IMR-90 (cell line): Measurements from ENCODE around the gene RAB2B. TPM values are rescaled to one million over a fixed set of nuclear protein-coding genes. Genes with fewer than 3 reads are reported as not detected.

ENCODE experiments used
- ATAC-seq: fragments of 200-7000 bp; cut with Tn5 transposase; 2 replicates; pipeline ENCODE4 v1.9.1; 2020; ENCODE audit warnings: low read depth, mild to moderate bottlenecking, moderate library complexity
- BruUV-seq: library from RNA; stranded (reverse); fragments of 400-500 nt; replicated peaks from 2 replicates; lab custom pipeline; 2021; lab: Mats Ljungman, UMichigan
- CTCF ChIA-PET: fragments of 300-600 bp; formaldehyde crosslinking; extraction: SDS; loops from one replicate; lab custom pipeline; 2021; ENCODE audit warnings: antibody characterized with exemption; lab: Yijun Ruan, JAX
- POLR2A ChIA-PET: fragments of 300-600 bp; sonication (Branson Sonifier 250); formaldehyde crosslinking; loops from one replicate; lab custom pipeline; 2022; ENCODE audit warnings: antibody characterized with exemption; ENCODE audit not compliant: unreplicated experiment; lab: Charles Lee
- DNase-seq: peaks from one replicate; pipeline ENCODE4 v3.0.0; 2013
- H2AFZ ChIP-seq: replicated peaks from 2 replicates; pipeline ENCODE3; 2013; ENCODE audit warnings: low read length, mild to moderate bottlenecking; ENCODE audit not compliant: poor library complexity
- H2AK5ac ChIP-seq: 2 replicates; pipeline ENCODE4 v1.6.1; 2013; ENCODE audit warnings: low read depth, low read length, inconsistent platforms
- H2AK9ac ChIP-seq: replicated peaks from 2 replicates; pipeline ENCODE3; 2013; ENCODE audit warnings: mild to moderate bottlenecking, low read depth, low read length, moderate library complexity; ENCODE audit not compliant: poor library complexity
- H2BK120ac ChIP-seq: 2 replicates; pipeline ENCODE4 v1.6.1; 2013; ENCODE audit warnings: low read depth, low read length, inconsistent platforms
- H2BK15ac ChIP-seq: 3 replicates; pipeline ENCODE4 v1.6.1; 2013; ENCODE audit warnings: low read depth, low read length, inconsistent platforms
- H2BK20ac ChIP-seq: 2 replicates; pipeline ENCODE4 v1.6.1; 2013; ENCODE audit warnings: low read depth, mild to moderate bottlenecking, inconsistent platforms, low read length, moderate library complexity
- H2BK5ac ChIP-seq: 2 replicates; pipeline ENCODE4 v1.6.1; 2013; ENCODE audit warnings: mild to moderate bottlenecking, low read depth, low read length, inconsistent platforms; ENCODE audit not compliant: poor library complexity, severe bottlenecking
- H3K14ac ChIP-seq: replicated peaks from 2 replicates; pipeline ENCODE4 v1.6.1; 2013; ENCODE audit warnings: low read depth, low read length, inconsistent platforms
- H3K18ac ChIP-seq: 2 replicates; pipeline ENCODE4 v1.6.1; 2013; ENCODE audit warnings: low read depth, low read length, control low read depth
- H3K23ac ChIP-seq: 2 replicates; pipeline ENCODE4 v1.6.1; 2013; ENCODE audit warnings: low read depth, low read length, inconsistent platforms
- H3K27ac ChIP-seq: 2 replicates; pipeline ENCODE4 v1.5.1; 2013; ENCODE audit warnings: mild to moderate bottlenecking, control low read depth, low read length; ENCODE audit not compliant: insufficient read depth
- H3K27me3 ChIP-seq: 2 replicates; pipeline ENCODE4 v1.6.1; 2013; ENCODE audit warnings: low read length; ENCODE audit not compliant: control insufficient read depth, insufficient read depth
- H3K36me3 ChIP-seq: 2 replicates; pipeline ENCODE4 v1.6.1; 2013; ENCODE audit warnings: low read length, mixed read lengths; ENCODE audit not compliant: control insufficient read depth, insufficient read depth
- H3K4ac ChIP-seq: 2 replicates; pipeline ENCODE4 v1.6.1; 2013; ENCODE audit warnings: low read depth, low read length, inconsistent platforms
- H3K4me1 ChIP-seq: 2 replicates; pipeline ENCODE4 v1.6.1; 2013; ENCODE audit warnings: low read length, mixed read lengths; ENCODE audit not compliant: control insufficient read depth, insufficient read depth
- H3K4me2 ChIP-seq: 2 replicates; pipeline ENCODE4 v1.6.1; 2013; ENCODE audit warnings: low read depth, mild to moderate bottlenecking, control low read depth, low read length, moderate library complexity
- H3K4me3 ChIP-seq: 2 replicates; pipeline ENCODE4 v1.5.1; 2013; ENCODE audit warnings: low read depth, mild to moderate bottlenecking, control low read depth, low read length, moderate library complexity; ENCODE audit not compliant: insufficient read depth
- H3K56ac ChIP-seq: 2 replicates; pipeline ENCODE4 v1.6.1; 2013; ENCODE audit warnings: low read length, inconsistent platforms; ENCODE audit not compliant: insufficient read depth; ENCODE audit errors: extremely low read depth
- H3K79me1 ChIP-seq, 2 experiments: 2 replicates each; pipeline ENCODE4 v1.6.1; 2013; ENCODE audit warnings: low read length in 2 of 2, inconsistent platforms in 1 of 2, low read depth in 1 of 2
- H3K9ac ChIP-seq: 2 replicates; pipeline ENCODE4 v1.6.1; 2013; ENCODE audit warnings: low read depth, low read length, control low read depth
- H3K9me1 ChIP-seq: 2 replicates; pipeline ENCODE4 v1.6.1; 2013; ENCODE audit warnings: low read length, inconsistent platforms; ENCODE audit not compliant: insufficient read depth
- H3K9me3 ChIP-seq: 2 replicates; pipeline ENCODE4 v1.6.1; 2013; ENCODE audit warnings: low read length; ENCODE audit not compliant: control insufficient read depth, insufficient read depth
- H4K20me1 ChIP-seq: 2 replicates; pipeline ENCODE4 v1.6.1; 2013; ENCODE audit warnings: low read length, inconsistent platforms; ENCODE audit not compliant: insufficient read depth
- H4K5ac ChIP-seq: 2 replicates; pipeline ENCODE4 v1.6.1; 2013; ENCODE audit warnings: mild to moderate bottlenecking, low read depth, low read length, control low read depth
- H4K8ac ChIP-seq, 2 experiments: 2 replicates each; pipeline ENCODE4 v1.6.1; 2013; ENCODE audit warnings: low read depth in 2 of 2, low read length in 2 of 2, control low read depth in 1 of 2, inconsistent platforms in 1 of 2
- H4K91ac ChIP-seq: 2 replicates; pipeline ENCODE4 v1.6.1; 2013; ENCODE audit warnings: low read depth, low read length, inconsistent platforms; ENCODE audit not compliant: insufficient read depth
- CEBPB ChIP-seq: IDR thresholded peaks from 2 replicates; pipeline ENCODE4 v1.6.1; 2012; ENCODE audit warnings: low read depth, low read length, improper control_type of control experiment
- NFE2L2 ChIP-seq: fragments of 150-350 bp; IDR thresholded peaks from 2 replicates; pipeline ENCODE4 v1.6.1; 2016; ENCODE audit warnings: low read depth, mild to moderate bottlenecking, low read length
- RFX5 ChIP-seq: IDR thresholded peaks from 2 replicates; pipeline ENCODE4 v1.8.0; 2012; ENCODE audit warnings: low read depth, mild to moderate bottlenecking, low read length, moderate library complexity
- WGBS, 2 experiments: methylation state at CpG; one replicate each; pipeline versions ENCODE4 v1.1.5 to v1.1.7; 2013; ENCODE audit warnings: missing lambda C conversion rate in 2 of 2; ENCODE audit not compliant: insufficient read length in 1 of 2; ENCODE audit errors: extremely low coverage in 2 of 2; 5-methylcytosine and 5-hydroxymethylcytosine counted together
- dilution Hi-C: fragments of 300-500 bp; cut with HindIII; formaldehyde crosslinking; loops from one replicate; pipeline ENCODE4 v1.14.3; 2018; ENCODE audit warnings: low sequenced_read_pairs; ENCODE audit not compliant: unreplicated experiment
- in situ Hi-C: fragments of 300-500 bp; cut with MboI; formaldehyde crosslinking; loops from 3 replicates; pipeline ENCODE4 v1.14.3; 2019; ENCODE audit warnings: low sequenced_read_pairs, inconsistent platforms, mixed read lengths
- intact Hi-C: fragments of 100-400 bp; cut with micrococcal nuclease; formaldehyde crosslinking; loops from 2 replicates; pipeline ENCODE4 v1.10.0; 2022
- polyA plus RNA-seq, 3 experiments: library from polyadenylated mRNA; depleted of rRNA; stranded (reverse); fragments of >200 nt; gene quantifications; 2 replicates each; pipeline ENCODE4 v1.2.3, GENCODE V29; 2012; ENCODE audit warnings: low replicate concordance in 1 of 3
- total RNA-seq: library from RNA; depleted of rRNA; stranded (reverse); fragments of >200 nt; gene quantifications from 2 replicates; pipeline ENCODE4 v1.2.3, GENCODE V29; 2012

RAB2B gene
- total and polyA plus RNA-seq, 2 of the 4 experiments (the other 2 are of a cell fraction), result 17.1 to 26.2 TPM

- Histone ChIP-seq H2AK5ac (peak overlapping the region; percentile 69; the same call in 1 of the 2 replicates), H3K4me1 (peaks cover 6% of the 10 kb centered on the region), H2BK120ac (peak overlapping the region; percentile 37; the same call in 1 of the 2 replicates), H3K18ac (no peak overlapping the region), H2BK20ac (peak overlapping the region; percentile 57; the same call in 1 of the 2 replicates), H2BK15ac (no peak overlapping the region), H2AFZ (no peak overlapping the region), H3K9me1 (peaks cover 3% of the 10 kb centered on the region; the same call in 1 of the 2 replicates), H3K4ac (peak overlapping the region; percentile 53), H3K56ac (no peak overlapping the region), H3K9ac (no peak overlapping the region), H2AK9ac (no peak overlapping the region), H3K14ac (peak overlapping the region; percentile 73), H3K4me2 (no peak overlapping the region), H3K27ac (peak overlapping the region; percentile 80; the same call in 1 of the 2 replicates), H2BK5ac (peak overlapping the region; percentile 47), H4K5ac (no peak overlapping the region), H3K27me3 (no peaks in the 10 kb centered on the region), H4K91ac (0 out of 2 replicates have a peak overlapping the region, but pooled peaks have one; percentile 48), H4K20me1 (no peaks in the 10 kb centered on the region), H3K23ac (no peak overlapping the region), H3K4me3 (no peak overlapping the region), H3K9me3 (no peaks in the 10 kb centered on the region), H4K8ac (peak overlapping the region in 1 of 2 experiments; percentile 40; a peak in 1 of 4 replicates), H3K36me3 (peaks cover 48% of the 10 kb centered on the region), H3K79me1 (peaks cover 0 to 3% of the 10 kb centered on the region in 2 experiments; a peak in 2 of 4 replicates)
- POLR2A ChIA-PET, result interaction anchor here (0.6 kb wide), 2 partner anchors 34 to 77 kb away, joined by 3 to 4 read pairs; no protein-coding TSS in a partner anchor
- BruUV-seq, result no TSS peak
- DNase-seq (peak; percentile 80), ATAC-seq (peak; percentile 21; the same call in 1 of the 2 replicates)
- CTCF ChIA-PET, result no interaction called here
- intact Hi-C loops, result no loop called here
- dilution Hi-C loops, result no loop called here
- no peak for TF ChIP-seq NFE2L2
- TF ChIP-seq RFX5, result no peak
- peak; percentile 83 for TF ChIP-seq CEBPB
- in situ Hi-C loops, result loop anchor here (5.0 kb wide), 1 partner anchor 57 kb away; no protein-coding TSS in a partner anchor
- WGBS, 2 experiments, result no CpG with 5 or more reads among the region's 2 CpGs
Observed at GRCh38 chr14:21494902-21495762, 18.4 kb upstream of the RAB2B start.
